CD4-positive, alpha-beta T cell treated with Interferon alpha-2 for 1 hour (primary cell): Measurements from ENCODE around the gene PLXNA2.

Experiments used
- DNase-seq, 2 donors: peaks; one replicate each; pipeline ENCODE4 v3.0.0-alpha.2; 2020 to 2022

PLXNA2 gene

GRCh38 chr1:208112401-208112800 is 131.8 kb downstream of the PLXNA2 start:
- DNase-seq, result no peak

- no peak for DNase-seq
These were observed 132.5 kb downstream of the PLXNA2 start for GRCh38 chr1:208111646-208112190.

- DNase-seq, result no peak
These were observed 133.9 kb downstream of the PLXNA2 start for GRCh38 chr1:208110296-208110695.

- no peak for DNase-seq
These were observed 135.4 kb downstream of the PLXNA2 start for GRCh38 chr1:208108646-208109330.

DNA sequence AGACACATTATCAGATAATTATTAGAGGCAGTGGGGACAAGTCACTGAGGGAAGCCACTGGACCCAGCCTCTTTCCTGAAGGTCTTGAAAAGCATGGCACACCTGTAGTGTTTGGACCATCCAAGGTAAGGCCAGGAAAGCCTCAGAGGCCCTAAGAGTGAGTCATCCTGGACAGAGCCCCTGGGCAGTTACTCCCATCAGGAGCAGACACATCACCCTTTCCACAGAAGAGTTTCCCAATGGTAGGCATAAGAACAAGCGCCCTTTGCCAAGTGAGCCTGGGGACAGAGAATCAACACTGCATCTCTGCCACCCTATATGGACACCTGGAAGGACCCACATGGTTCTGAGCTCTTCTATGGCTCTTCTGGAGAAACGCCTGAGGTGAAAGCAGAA is 136.0 kb downstream of the PLXNA2 start:
- DNase-seq, result no peak

GRCh38 chr1:208107425-208108212 is 136.6 kb downstream of the PLXNA2 start:
- no peak for DNase-seq

DNA sequence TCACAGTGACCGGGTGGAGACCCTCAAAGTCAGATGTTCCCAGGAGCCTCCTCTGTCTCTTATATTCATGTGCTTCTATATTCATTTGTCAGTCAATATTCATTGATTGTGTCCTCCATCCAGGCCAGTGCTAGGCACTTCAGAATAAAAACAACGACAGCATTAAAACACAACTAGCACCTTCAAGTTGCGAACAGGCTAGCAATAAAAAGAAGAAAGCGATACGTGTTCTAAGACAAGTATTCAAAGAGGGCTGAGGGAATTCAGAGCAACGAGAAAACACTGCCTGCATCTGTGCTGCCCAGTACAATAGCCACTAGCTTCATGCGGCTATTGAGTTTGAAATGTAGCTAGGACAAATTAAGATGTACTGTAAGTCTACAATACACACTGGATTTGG is 138.0 kb downstream of the PLXNA2 start:
- DNase-seq, result no peak

- no peak for DNase-seq
These were observed 138.4 kb downstream of the PLXNA2 start for GRCh38 chr1:208105756-208106155.

GRCh38 chr1:208103597-208104513 is 140.3 kb downstream of the PLXNA2 start:
- no peak for DNase-seq

DNA sequence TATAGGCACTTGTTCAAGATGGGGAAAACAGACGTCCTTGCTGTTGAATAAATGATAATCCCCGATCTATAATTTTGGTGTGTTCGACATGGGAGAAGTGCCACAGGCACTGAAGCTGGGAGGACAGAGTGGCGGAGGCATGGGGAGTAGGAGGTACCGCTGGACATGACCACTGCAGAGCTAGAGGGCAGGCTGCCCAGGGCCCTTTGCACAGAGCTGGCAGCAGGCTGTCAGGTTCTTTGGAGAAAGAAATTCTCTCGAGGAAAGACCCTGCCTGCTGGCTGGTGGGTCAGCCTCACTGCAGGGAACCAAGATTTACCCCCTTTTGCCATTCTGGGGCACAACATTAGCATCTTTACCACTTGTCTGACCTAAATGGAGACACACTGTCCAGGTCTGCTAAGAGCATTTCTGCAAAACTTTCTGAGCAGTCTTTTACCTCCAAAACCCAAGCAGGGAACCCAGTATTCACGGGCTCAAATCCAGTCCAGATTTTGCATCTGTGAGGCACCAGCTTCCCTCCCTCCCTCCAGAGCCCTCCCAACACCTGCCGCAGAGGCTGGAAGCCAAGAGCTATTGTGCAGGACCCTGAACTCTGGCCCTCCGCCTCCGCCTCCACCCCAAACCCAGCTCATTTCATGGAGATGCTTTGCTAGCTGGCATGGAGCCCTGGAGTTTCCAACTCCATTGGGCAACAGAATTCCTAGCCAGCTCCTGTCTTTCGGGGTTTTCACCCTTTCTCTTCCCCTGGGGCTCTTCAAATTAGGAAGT is 142.3 kb downstream of the PLXNA2 start:
- DNase-seq, result no peak

- no peak for DNase-seq
These were observed 143.3 kb downstream of the PLXNA2 start for GRCh38 chr1:208100906-208101305.

- no peak for DNase-seq
These were observed 144.1 kb downstream of the PLXNA2 start for GRCh38 chr1:208100106-208100505.

DNA sequence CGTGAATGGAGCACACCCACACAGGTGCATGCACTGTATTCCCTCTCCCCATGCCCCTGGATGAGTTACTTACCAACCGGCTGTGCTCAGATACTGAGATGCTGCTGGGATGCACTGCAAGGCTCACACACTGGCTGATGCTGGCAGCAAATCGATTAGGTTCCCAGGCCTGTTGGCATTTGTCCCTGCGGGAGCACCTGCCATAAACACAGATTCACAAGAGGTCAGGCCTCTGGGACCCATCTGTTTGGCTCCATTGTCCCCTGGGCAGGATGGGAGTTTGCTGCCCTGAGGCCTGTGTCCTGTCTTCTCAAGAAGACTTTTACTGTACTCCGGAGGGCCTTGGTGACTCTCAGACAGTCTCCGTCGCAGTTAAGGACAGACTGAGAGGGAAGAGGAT is 145.4 kb downstream of the PLXNA2 start:
- no peak for DNase-seq

DNA sequence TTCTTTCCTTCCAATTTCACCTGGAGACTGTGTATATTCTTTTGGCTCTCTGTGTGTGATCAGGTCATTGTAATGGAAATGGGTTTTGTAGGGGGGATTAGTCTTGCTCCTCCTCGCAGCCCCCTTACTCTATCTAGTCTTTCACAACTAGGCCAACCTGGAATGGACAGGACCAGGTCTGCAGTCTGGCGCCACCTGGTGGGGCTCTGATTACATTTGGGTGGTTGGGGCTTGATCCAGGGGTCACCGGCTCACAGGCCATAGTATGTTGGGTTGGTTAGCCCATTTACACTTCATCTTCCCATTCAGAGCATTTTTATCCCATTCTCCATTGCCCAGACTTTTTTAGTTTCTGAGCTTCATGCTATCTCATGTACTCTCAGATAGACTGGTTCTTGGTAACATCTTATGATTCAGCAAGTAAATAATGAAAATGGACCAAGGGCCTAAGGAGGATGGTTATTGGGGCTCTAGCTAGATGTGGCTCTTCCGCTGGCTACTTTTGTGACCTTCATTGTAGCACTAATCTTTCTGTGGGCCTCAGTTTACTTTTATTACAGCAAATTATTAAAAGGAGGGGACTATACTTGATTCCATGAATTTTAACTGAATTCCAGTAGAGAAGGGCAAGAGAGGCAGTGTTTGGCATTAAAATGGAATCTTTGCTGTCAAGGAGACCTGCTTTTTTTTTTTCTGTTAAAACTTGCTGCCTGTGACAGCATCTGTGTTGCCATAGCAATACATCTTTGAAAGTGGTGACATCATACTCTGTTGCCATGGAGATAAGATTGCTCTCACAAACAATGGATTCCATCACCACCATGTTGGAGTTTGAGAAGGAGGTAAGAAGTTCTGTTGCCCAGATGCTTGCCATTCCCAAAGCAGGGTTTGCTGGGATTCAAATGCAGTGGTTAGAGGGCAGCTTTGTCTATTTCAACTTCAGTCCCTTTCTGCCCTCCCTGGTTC is 150.1 kb downstream of the PLXNA2 start:
- DNase-seq, result peak; percentile 37 to 56

DNA sequence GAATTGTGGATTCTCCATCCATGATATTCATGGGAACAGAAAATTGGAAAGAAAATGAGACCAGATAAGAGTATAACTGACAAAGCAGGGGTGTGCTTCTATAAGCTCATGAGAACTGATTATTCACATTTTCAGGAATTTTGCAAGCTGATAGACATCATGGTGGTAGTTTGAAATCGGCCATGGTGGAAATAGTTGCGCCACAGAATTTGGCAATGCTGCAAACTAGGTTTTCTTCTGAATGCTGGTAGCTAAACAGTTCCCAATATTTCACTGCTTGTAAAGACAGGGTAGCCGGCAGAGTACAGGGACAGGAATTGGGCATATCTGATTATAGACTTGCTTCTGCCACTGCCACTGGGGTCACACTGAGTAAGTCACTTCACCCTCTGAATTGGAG is 151.1 kb downstream of the PLXNA2 start:
- no peak for DNase-seq

DNA sequence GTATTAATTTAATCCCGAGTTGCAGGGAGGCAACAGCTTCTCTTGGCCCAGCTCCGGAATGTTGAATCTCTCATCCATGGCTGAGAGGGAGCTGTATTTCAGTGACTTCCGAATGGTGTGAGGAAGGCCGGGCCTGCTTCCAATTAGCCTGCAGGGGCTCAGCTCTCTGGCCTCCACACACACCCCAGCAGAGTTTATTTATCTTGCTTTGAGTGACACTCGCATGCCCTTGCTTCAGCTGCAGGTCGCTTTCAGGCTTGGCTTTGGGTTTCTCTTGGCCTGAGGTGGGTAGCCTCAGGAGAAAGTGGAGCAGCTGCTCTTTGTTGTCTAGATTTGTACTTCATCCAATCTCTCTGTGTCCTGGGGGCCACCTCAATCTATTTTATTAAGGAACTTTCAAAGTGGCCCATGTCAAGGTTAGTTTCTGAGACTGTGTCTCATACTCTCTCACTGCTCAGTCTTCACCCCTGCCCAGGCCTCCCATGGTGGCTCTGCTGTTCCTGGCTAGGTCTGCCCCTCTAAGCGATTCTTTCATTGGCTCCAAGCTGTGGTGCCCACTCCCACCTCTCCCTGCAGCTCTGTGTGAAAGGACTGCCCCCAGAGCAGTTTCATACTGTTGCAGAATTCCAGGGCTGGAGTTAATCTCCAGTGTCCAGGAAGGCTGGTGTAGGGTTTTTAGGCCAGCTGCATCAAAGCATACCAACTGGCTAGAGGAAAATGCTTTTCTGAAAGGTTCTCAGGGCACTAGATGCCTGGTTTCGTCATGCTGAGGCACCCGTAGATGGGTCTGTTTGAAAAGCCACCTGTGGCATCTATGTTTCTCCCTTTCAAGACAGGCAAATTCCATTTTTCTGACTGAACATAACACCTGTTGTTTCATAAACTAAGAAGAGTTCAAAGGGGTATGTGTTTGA is 153.5 kb downstream of the PLXNA2 start:
- DNase-seq, result no peak

DNA sequence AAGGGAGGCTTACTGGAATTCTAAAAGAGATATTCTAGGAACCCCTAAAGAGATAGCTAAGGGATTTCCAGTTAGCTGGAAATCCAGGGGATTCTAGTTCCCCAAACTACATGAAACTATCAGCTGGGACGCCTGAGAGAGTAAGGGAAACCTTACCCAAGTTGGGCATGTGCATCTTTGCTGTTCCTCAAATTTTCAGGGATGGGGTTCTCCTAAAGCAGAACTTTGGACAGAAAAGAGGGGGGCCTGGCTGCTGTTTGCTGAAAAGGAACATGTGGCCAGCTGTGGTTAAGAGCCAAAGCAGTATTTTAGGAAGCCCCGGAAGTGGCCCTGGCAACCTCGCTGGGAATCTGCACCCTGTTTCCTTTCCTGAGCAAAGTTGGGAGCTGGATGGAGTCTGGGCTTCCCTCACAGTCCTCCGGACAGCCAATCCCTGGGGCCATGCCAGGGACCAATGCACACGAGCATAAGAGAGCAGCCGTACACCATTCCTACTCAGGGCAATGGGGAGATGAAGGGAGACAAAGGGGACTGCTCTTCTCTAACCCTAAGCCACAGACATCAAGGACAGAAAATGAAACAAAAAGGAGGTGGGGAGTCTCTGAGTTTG is 154.3 kb downstream of the PLXNA2 start:
- DNase-seq, result no peak

GRCh38 chr1:208089149-208089548 is 155.0 kb downstream of the PLXNA2 start:
- no peak for DNase-seq

DNA sequence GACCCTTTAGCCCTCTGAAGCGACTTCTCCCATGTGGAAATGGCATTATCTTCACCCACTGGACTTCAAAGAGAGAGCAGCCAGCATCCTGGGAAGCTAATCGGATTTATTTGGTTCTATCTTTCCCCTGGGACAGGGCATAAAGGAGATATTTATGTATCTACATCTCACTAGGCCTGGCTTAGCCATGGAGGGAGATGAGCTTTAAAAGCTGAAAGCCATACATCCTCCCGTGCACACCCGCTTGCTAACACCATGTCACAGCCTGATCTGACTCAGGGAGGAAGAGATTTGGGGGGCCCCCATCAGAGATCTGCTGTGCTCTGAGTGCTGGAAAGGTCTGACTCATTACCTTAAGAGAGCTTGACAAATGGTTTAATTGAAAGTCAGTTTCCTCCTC is 155.9 kb downstream of the PLXNA2 start:
- DNase-seq, result no peak
